H9 (cell line): ENCODE data around the gene MOB3B. TPM values are rescaled to one million over a fixed set of nuclear protein-coding genes. Genes with fewer than 3 reads are reported as not detected.

ENCODE experiments used
- DNase-seq: peaks from one replicate; pipeline ENCODE4 v3.0.0-alpha.2; 2017
- H2AFZ ChIP-seq: one replicate; pipeline ENCODE4 v1.6.1; 2013; ENCODE audit warnings: mild to moderate bottlenecking, low read length, control low read depth, moderate library complexity
- H2AK5ac ChIP-seq: 2 replicates; pipeline ENCODE4 v1.6.1; 2013; ENCODE audit warnings: low read length, control low read depth, mixed read lengths; ENCODE audit not compliant: insufficient read length
- H2BK120ac ChIP-seq: one replicate; pipeline ENCODE4 v1.6.1; 2013; ENCODE audit warnings: low read depth, mild to moderate bottlenecking, low read length, control low read depth, inconsistent platforms; ENCODE audit not compliant: poor library complexity, severe bottlenecking
- H2BK12ac ChIP-seq: 2 replicates; pipeline ENCODE4 v1.6.1; 2013; ENCODE audit warnings: low read length, control low read depth, mixed read lengths, low read depth; ENCODE audit not compliant: insufficient read length
- H2BK15ac ChIP-seq: 2 replicates; pipeline ENCODE4 v1.6.1; 2013; ENCODE audit warnings: low read depth, low read length, control low read depth
- H2BK20ac ChIP-seq: one replicate; pipeline ENCODE4 v1.6.1; 2013; ENCODE audit warnings: low read depth, mild to moderate bottlenecking, low read length, control low read depth, inconsistent platforms; ENCODE audit not compliant: poor library complexity, severe bottlenecking
- H2BK5ac ChIP-seq: 2 replicates; pipeline ENCODE4 v1.6.1; 2013; ENCODE audit warnings: low read length, control low read depth, mixed read lengths; ENCODE audit not compliant: insufficient read length
- H3K14ac ChIP-seq: 2 replicates; pipeline ENCODE4 v1.6.1; 2013; ENCODE audit warnings: low read length, control low read depth; ENCODE audit not compliant: insufficient read depth
- H3K18ac ChIP-seq: 2 replicates; pipeline ENCODE4 v1.6.1; 2013; ENCODE audit warnings: low read depth, mild to moderate bottlenecking, mixed read lengths, low read length, control low read depth; ENCODE audit not compliant: insufficient read length
- H3K23ac ChIP-seq: 2 replicates; pipeline ENCODE4 v1.6.1; 2013; ENCODE audit warnings: low read length, control low read depth, mixed read lengths, low read depth; ENCODE audit not compliant: insufficient read length
- H3K23me2 ChIP-seq: 2 replicates; pipeline ENCODE4 v1.6.1; 2013; ENCODE audit warnings: low read depth, mild to moderate bottlenecking, mixed read lengths, low read length, control low read depth; ENCODE audit not compliant: insufficient read length, poor library complexity, severe bottlenecking
- H3K27ac ChIP-seq: 2 replicates; pipeline ENCODE4 v1.5.1; 2013; ENCODE audit warnings: low read length, control low read depth, mixed read lengths, low read depth; ENCODE audit not compliant: insufficient read length
- H3K27me3 ChIP-seq: 2 replicates; pipeline ENCODE4 v1.6.1; 2013; ENCODE audit warnings: low read length, control low read depth, inconsistent platforms; ENCODE audit not compliant: insufficient read depth
- H3K4ac ChIP-seq: 2 replicates; pipeline ENCODE4 v1.6.1; 2013; ENCODE audit warnings: low read depth, mild to moderate bottlenecking, control low read depth, inconsistent platforms, low read length, moderate library complexity
- H3K4me1 ChIP-seq: 2 replicates; pipeline ENCODE4 v1.6.1; 2013; ENCODE audit warnings: low read length, control low read depth, inconsistent platforms; ENCODE audit not compliant: insufficient read depth
- H3K4me2 ChIP-seq: 2 replicates; pipeline ENCODE4 v1.6.1; 2013; ENCODE audit warnings: low read length, control low read depth, mixed read lengths; ENCODE audit not compliant: insufficient read length, insufficient read depth
- H3K56ac ChIP-seq: 2 replicates; pipeline ENCODE4 v1.6.1; 2013; ENCODE audit warnings: low read depth, mild to moderate bottlenecking, mixed read lengths, low read length, control low read depth; ENCODE audit not compliant: insufficient read length
- H3K79me1 ChIP-seq: 2 replicates; pipeline ENCODE4 v1.6.1; 2013; ENCODE audit warnings: low read depth, mild to moderate bottlenecking, moderate library complexity, low read length, control low read depth, inconsistent platforms; ENCODE audit not compliant: insufficient read depth, poor library complexity, severe bottlenecking
- H3K79me2 ChIP-seq: 2 replicates; pipeline ENCODE4 v1.6.1; 2013; ENCODE audit warnings: low read length, control low read depth, inconsistent platforms; ENCODE audit not compliant: insufficient read depth
- H3K9ac ChIP-seq: 2 replicates; pipeline ENCODE4 v1.6.1; 2013; ENCODE audit warnings: low read length, control low read depth, mixed read lengths; ENCODE audit not compliant: insufficient read length; ENCODE audit errors: extremely low read depth
- H3K9me3 ChIP-seq: one replicate; pipeline ENCODE4 v1.6.1; 2013; ENCODE audit warnings: low read depth, low read length, inconsistent platforms; ENCODE audit not compliant: control insufficient read depth
- H3T11ph ChIP-seq: one replicate; pipeline ENCODE4 v1.6.1; 2013; ENCODE audit warnings: mild to moderate bottlenecking, low read length, control low read depth, inconsistent platforms
- H4K20me1 ChIP-seq: one replicate; pipeline ENCODE4 v1.6.1; 2013; ENCODE audit not compliant: control insufficient read depth, insufficient read length, insufficient read depth
- H4K5ac ChIP-seq: 2 replicates; pipeline ENCODE4 v1.6.1; 2013; ENCODE audit warnings: low read depth, mild to moderate bottlenecking, mixed read lengths, low read length, control low read depth; ENCODE audit not compliant: insufficient read length
- H4K8ac ChIP-seq: replicated peaks from 2 replicates; pipeline ENCODE4 v1.6.1; 2013; ENCODE audit warnings: low read length, control low read depth, mixed read lengths, low read depth; ENCODE audit not compliant: insufficient read length
- H4K91ac ChIP-seq: 2 replicates; pipeline ENCODE4 v1.6.1; 2013; ENCODE audit warnings: low read depth, mild to moderate bottlenecking, moderate library complexity, mixed read lengths, low read length, control low read depth; ENCODE audit not compliant: insufficient read length
- H3K27ac Mint-ChIP-seq, 3 experiments: 2 replicates in 2 of 3; 3 replicates in 1 of 3; pipeline ENCODE4 v1.8.0; 2020 to 2021; ENCODE audit warnings: mixed read lengths in 3 of 3, mild to moderate bottlenecking in 1 of 3, moderate library complexity in 1 of 3
- H3K27me3 Mint-ChIP-seq: 2 replicates; pipeline ENCODE4 v1.8.0; 2021; ENCODE audit warnings: low read depth, mild to moderate bottlenecking, moderate library complexity, mixed read lengths
- H3K36me3 Mint-ChIP-seq, 3 experiments: 2 replicates in 2 of 3; 3 replicates in 1 of 3; pipeline ENCODE4 v1.8.0; 2020 to 2021; ENCODE audit warnings: low read depth in 3 of 3, mixed read lengths in 3 of 3; ENCODE audit not compliant: insufficient read depth in 1 of 3
- H3K4me1 Mint-ChIP-seq, 2 experiments: 2 replicates each; pipeline ENCODE4 v1.8.0; 2020; ENCODE audit warnings: mixed read lengths in 2 of 2
- H3K4me3 Mint-ChIP-seq, 2 experiments: 2 replicates in 1 of 2; 3 replicates in 1 of 2; pipeline ENCODE4 v1.8.0; 2020 to 2021; ENCODE audit warnings: mild to moderate bottlenecking in 2 of 2, mixed read lengths in 2 of 2, moderate library complexity in 1 of 2
- H3K9me3 Mint-ChIP-seq, 2 experiments: 2 replicates in 1 of 2; 3 replicates in 1 of 2; pipeline ENCODE4 v1.8.0; 2020; ENCODE audit warnings: mild to moderate bottlenecking in 2 of 2, mixed read lengths in 2 of 2, moderate library complexity in 1 of 2
- whole genome bisulfite sequencing: extraction: QIAGEN DNeasy Blood & Tissue Kit; methylation state at CpG from one replicate; pipeline ENCODE4 v1.1.7; 2013; ENCODE audit warnings: missing lambda C conversion rate, low lambda C conversion rate, mixed read lengths; ENCODE audit not compliant: insufficient read length; ENCODE audit errors: extremely low coverage; 5-methylcytosine and 5-hydroxymethylcytosine counted together
- total RNA-seq: library from RNA; stranded (reverse); gene quantifications from 2 replicates; pipeline ENCODE4 v1.2.1, GENCODE V29; 2021
- TF ChIP-seq, protein P1 (sequence below): fragments of 200-600 bp; sonication (generic); conservative IDR thresholded peaks from 3 replicates; pipeline ENCODE4 v1.8.0; 2021; ENCODE audit warnings: antibody characterized with exemption, mild to moderate bottlenecking

Gene MOB3B
- total RNA-seq, 1 experiment from 2014 or later: 9.8 TPM

GRCh38 chr9:27388150-27388549 is 141.5 kb downstream of the MOB3B start:
- Histone ChIP-seq H3K9ac (no peak overlapping the region), H3K4ac (no peak overlapping the region), H4K5ac (no peak overlapping the region), H2BK120ac (no peak overlapping the region), H2BK20ac (no peak overlapping the region), H4K91ac (no peak overlapping the region), H2BK12ac (no peak overlapping the region), H3K4me2 (no peak overlapping the region), H3K23me2 (no peaks in the 10 kb centered on the region), H3K27ac (no peak overlapping the region), H3K79me1 (peaks cover 3% of the 10 kb centered on the region), H3K56ac (no peak overlapping the region), H2AK5ac (no peak overlapping the region), H2AFZ (no peak overlapping the region), H3K23ac (no peak overlapping the region), H3T11ph (no peak overlapping the region), H3K27me3 (no peaks in the 10 kb centered on the region), H2BK15ac (no peak overlapping the region), H4K8ac (no peak overlapping the region), H2BK5ac (no peak overlapping the region), H4K20me1 (no peaks in the 10 kb centered on the region), H3K4me1 (peaks cover 10% of the 10 kb centered on the region; the same call in 1 of the 2 replicates), H3K9me3 (no peaks in the 10 kb centered on the region), H3K18ac (no peak overlapping the region), H3K14ac (no peak overlapping the region), H3K79me2 (no peaks in the 10 kb centered on the region)
- Mint-ChIP-seq H3K27ac (no peak overlapping the region), H3K9me3 (no peaks in the 10 kb centered on the region), H3K4me3 (no peak overlapping the region), H3K4me1 (peaks cover 34 to 38% of the 10 kb centered on the region in 2 experiments), H3K36me3 (no peaks in the 10 kb centered on the region; a peak in 1 of 7 replicates), H3K27me3 (no peaks in the 10 kb centered on the region)
- no CpG with 5 or more reads among the region's 2 CpGs for WGBS
- no peak for DNase-seq
- TF ChIP-seq, protein P1, sequence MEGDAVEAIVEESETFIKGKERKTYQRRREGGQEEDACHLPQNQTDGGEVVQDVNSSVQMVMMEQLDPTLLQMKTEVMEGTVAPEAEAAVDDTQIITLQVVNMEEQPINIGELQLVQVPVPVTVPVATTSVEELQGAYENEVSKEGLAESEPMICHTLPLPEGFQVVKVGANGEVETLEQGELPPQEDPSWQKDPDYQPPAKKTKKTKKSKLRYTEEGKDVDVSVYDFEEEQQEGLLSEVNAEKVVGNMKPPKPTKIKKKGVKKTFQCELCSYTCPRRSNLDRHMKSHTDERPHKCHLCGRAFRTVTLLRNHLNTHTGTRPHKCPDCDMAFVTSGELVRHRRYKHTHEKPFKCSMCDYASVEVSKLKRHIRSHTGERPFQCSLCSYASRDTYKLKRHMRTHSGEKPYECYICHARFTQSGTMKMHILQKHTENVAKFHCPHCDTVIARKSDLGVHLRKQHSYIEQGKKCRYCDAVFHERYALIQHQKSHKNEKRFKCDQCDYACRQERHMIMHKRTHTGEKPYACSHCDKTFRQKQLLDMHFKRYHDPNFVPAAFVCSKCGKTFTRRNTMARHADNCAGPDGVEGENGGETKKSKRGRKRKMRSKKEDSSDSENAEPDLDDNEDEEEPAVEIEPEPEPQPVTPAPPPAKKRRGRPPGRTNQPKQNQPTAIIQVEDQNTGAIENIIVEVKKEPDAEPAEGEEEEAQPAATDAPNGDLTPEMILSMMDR: no peak
